Measurements from ENCODE around the gene RNPS1. TPM values are rescaled to one million over a fixed set of nuclear protein-coding genes. Genes with fewer than 3 reads are reported as not detected.

Gene RNPS1
- total and polyA plus RNA-seq, 9 of the 15 experiments (the other 6 are each of a cell fraction or from before 2014, with no cell fraction given): 44.9 to 338 (median 202) TPM

DNA sequence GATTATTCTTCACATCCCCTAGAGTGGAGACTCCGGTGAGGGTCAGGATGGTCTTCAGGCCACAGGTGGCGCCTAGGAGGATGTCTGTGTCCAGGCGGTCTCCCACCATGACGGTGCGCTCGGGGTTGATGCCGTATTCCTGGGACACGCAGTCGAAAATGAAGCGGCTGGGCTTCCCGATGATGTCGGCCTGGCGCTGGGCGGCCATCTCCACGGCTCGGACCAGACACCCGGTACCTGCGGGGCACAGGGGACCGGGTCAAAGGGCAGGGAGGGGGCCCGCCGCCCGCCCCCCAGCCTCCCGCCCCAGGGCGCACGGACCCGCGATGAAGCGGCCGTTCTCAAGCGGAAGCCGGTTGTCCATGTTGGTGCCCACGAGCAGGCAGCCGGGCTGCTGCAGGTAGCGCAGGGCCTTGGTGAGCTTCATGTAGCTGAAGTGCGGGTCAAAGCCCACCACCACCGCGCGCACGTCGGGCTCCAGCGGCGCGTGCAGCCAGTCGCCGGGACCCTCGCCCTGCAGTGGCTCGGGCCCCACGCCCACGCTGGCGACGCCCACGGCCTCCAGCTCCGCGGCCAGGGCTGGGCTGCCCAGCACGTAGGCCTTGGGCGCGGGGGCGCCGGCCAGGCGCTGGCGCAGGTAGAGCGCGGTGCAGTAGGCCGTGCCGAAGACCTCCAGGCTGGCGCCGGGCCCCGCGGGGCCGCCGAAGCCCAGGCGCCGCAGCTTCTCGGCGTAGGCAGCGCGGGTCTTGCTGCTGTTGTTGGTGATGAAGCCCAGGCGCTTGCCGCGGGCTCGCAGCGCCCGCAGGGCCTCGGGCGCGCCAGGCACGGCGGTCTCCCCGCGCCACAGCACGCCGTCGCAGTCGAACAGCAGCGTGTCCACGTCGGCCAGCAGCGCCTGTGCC is 53.9 kb downstream of the RNPS1 start (continued):
- TF ChIP-seq, protein P1, sequence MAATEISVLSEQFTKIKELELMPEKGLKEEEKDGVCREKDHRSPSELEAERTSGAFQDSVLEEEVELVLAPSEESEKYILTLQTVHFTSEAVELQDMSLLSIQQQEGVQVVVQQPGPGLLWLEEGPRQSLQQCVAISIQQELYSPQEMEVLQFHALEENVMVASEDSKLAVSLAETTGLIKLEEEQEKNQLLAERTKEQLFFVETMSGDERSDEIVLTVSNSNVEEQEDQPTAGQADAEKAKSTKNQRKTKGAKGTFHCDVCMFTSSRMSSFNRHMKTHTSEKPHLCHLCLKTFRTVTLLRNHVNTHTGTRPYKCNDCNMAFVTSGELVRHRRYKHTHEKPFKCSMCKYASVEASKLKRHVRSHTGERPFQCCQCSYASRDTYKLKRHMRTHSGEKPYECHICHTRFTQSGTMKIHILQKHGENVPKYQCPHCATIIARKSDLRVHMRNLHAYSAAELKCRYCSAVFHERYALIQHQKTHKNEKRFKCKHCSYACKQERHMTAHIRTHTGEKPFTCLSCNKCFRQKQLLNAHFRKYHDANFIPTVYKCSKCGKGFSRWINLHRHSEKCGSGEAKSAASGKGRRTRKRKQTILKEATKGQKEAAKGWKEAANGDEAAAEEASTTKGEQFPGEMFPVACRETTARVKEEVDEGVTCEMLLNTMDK (IDR thresholded peaks at IDR 0.05; ENCODE audit: borderline replicate concordance, insufficient read depth, low read depth, low read length, poor library complexity, severe bottlenecking): peak; percentile 1
- TF ChIP-seq KDM2B (CRISPR knock-in tag; IDR thresholded peaks at IDR 0.05) (no peak), ZNF785 (CRISPR knock-in tag; IDR thresholded peaks at IDR 0.05) (no peak), ZNF347 (CRISPR knock-in tag; IDR thresholded peaks at IDR 0.05; ENCODE audit: low read depth) (no peak), ZNF282 (CRISPR knock-in tag; IDR thresholded peaks at IDR 0.05) (peak; percentile 87), SIN3B (IDR thresholded peaks at IDR 0.05; ENCODE audit: low read depth) (peak; percentile 77; the same call in 1 of the 2 replicates), CCNT2 (IDR thresholded peaks at IDR 0.05; ENCODE audit: borderline replicate concordance, extremely low read depth, insufficient read length, low read depth, low read length) (peak; percentile 47), ZSCAN32 (CRISPR knock-in tag; IDR thresholded peaks at IDR 0.05) (no peak), PRPF4 (IDR thresholded peaks at IDR 0.05; ENCODE audit: insufficient read depth, low read depth, low read length, poor library complexity, severe bottlenecking) (peak; percentile 9), ZFP36 (IDR thresholded peaks at IDR 0.05; ENCODE audit: low read depth, low read length, partially characterized antibody) (no peak), ZNF232 (CRISPR knock-in tag; IDR thresholded peaks at IDR 0.05) (no peak), ZKSCAN8 (CRISPR knock-in tag; IDR thresholded peaks at IDR 0.05) (no peak), SUPT5H (IDR thresholded peaks at IDR 0.05) (no peak), NR3C1 (CRISPR knock-in tag; IDR thresholded peaks at IDR 0.05) (no peak), ZNF354B (CRISPR knock-in tag; IDR thresholded peaks at IDR 0.05) (no peak), MCM5 (IDR thresholded peaks at IDR 0.05; ENCODE audit: low read depth) (no peak), TSC22D4 (tag; IDR thresholded peaks at IDR 0.05) (no peak), ZNF12 (CRISPR knock-in tag; IDR thresholded peaks at IDR 0.05) (no peak), POLR2A (conservative IDR thresholded peaks at IDR 0.05) (no peak), DIDO1 (tag; IDR thresholded peaks at IDR 0.05; ENCODE audit: low read depth) (no peak), MAFK (IDR thresholded peaks at IDR 0.05; ENCODE audit: low read length) (no peak), PTBP1 (IDR thresholded peaks at IDR 0.05; ENCODE audit: low read depth, low read length) (no peak)
- TF ChIP-seq, protein P2, sequence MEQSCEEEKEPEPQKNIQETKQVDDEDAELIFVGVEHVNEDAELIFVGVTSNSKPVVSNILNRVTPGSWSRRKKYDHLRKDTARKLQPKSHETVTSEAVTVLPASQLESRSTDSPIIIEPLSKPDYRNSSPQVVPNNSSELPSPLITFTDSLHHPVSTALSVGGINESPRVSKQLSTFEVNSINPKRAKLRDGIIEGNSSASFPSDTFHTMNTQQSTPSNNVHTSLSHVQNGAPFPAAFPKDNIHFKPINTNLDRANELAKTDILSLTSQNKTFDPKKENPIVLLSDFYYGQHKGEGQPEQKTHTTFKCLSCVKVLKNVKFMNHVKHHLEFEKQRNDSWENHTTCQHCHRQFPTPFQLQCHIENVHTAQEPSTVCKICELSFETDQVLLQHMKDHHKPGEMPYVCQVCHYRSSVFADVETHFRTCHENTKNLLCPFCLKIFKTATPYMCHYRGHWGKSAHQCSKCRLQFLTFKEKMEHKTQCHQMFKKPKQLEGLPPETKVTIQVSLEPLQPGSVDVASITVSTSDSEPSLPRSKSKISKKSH (CRISPR knock-in tag; IDR thresholded peaks at IDR 0.05): no peak
- TF ChIP-seq, protein P3, sequence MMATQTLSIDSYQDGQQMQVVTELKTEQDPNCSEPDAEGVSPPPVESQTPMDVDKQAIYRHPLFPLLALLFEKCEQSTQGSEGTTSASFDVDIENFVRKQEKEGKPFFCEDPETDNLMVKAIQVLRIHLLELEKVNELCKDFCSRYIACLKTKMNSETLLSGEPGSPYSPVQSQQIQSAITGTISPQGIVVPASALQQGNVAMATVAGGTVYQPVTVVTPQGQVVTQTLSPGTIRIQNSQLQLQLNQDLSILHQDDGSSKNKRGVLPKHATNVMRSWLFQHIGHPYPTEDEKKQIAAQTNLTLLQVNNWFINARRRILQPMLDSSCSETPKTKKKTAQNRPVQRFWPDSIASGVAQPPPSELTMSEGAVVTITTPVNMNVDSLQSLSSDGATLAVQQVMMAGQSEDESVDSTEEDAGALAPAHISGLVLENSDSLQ (IDR thresholded peaks at IDR 0.05): no peak
- TF ChIP-seq, protein P4, sequence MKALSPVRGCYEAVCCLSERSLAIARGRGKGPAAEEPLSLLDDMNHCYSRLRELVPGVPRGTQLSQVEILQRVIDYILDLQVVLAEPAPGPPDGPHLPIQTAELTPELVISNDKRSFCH (CRISPR knock-in tag; IDR thresholded peaks at IDR 0.05): no peak
- TF ChIP-seq, protein P4 (tag; IDR thresholded peaks at IDR 0.05): no peak

Measured in K562 (cell line).